Jurkat, Clone E6-1 (cell line): ENCODE results near the gene AVL9.
"Not testable (repeated sequence)": the region's sequence is repeated elsewhere in the genome, so short reads cannot be mapped to it uniquely, and the experiment has no call there.

Experiments
- DNase-seq: peaks from one replicate; pipeline ENCODE4 v3.0.0-alpha.2; 2011; ENCODE audit warnings: low read depth, low spot score
- H3K4me3 ChIP-seq: 2 replicates; pipeline ENCODE4 v1.5.1; 2011; ENCODE audit warnings: mild to moderate bottlenecking, low read length, control low read depth, moderate library complexity

Gene AVL9

DNA sequence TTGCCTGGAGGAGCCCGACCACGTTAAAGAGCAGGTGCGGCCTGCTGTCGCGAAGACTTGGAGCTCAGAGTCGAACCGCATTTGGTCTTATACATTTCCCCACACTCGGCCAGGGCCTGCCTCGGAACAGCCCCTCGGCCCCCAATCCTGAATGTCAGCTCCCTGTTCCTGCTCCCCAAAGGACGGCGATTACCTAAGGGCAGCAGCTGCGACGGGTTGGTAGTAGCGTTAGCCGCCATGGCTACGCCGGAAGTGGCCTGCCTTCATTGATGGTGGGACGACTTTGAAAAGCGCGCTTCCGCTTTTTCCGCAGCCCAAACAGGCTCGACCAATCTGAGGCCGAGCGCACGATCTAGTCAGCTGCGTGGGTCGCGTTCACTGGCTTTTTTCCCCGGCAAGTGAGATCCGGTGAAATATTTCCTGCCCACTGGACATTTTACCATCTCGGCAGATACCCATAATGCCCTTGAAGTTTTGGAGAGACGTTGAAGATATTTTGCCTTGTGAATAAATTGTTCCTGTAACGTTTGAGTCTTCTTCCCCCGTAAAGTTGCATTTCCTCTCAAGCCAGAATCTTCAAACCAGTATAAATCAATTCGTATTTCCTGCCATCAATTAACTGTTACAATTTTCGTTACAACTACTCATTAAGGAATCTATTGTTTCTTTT lies 5.0 kb upstream of the AVL9 start, which contains the start of gene LSM5:
Gene LSM5, minus strand, starts transcription at position 254 of the 670 bp plus-strand sequence. Its CDS starts 15 bp downstream, at position 239.
- peak within 1 kb of the TSS; percentile 84 for H3K4me3 ChIP-seq
- DNase-seq, result peak; percentile 94

- DNase-seq, result no peak
- peak overlapping the region; percentile 84 for H3K4me3 ChIP-seq
Measured at GRCh38 chr7:32494946-32495297, 367 bp upstream of the AVL9 start.

GRCh38 chr7:32496052-32496813 lies 944 bp downstream of the AVL9 start:
- peak; percentile 18 for DNase-seq

DNA sequence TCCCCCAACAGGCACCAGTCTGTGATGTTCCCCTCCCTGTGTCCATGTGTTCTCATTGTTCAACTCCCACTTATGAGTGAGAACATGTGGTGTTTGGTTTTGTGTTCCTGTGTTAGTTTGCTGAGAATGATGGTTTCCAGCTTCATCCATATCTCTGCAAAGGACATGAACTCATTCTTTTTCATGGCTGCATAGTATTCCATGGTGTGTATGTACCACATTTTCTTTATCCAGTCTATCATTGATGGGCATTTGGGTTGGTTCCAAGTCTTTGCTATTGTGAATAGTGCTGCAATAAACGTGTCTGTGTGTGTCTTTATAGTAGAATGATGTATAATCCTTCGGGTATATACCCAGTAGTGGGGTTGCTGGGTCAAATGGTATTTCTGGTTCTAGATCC lies 4.5 kb downstream of the AVL9 start:
- DNase-seq, H3K4me3 ChIP-seq: not testable (repeated sequence)

More at GRCh38 chr7:32496052-32496813, 944 bp downstream of the AVL9 start:
- H3K4me3 ChIP-seq, result peak overlapping the region; percentile 75

DNA sequence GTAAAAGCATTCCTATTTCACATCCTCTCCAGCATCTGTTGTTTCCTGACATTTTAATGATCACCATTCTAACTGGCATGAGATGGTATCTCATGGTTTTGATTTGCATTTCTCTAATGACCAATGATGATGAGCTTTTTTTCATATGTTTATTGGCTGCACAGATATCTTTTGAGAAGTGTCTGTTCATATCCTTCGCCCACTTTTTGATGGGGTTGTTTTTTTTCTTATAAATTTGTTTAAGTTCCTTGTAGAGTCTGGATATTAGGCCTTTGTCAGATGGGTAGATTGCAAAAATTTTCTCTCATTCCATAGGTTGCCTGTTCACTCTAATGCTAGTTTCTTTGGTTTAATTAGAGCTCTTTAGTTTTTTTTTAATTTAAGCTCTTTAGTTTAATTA lies 4.9 kb downstream of the AVL9 start:
- DNase-seq, H3K4me3 ChIP-seq: not testable (repeated sequence)

- H3K4me3 ChIP-seq, result no peak overlapping the region
- DNase-seq, result no peak
Measured at GRCh38 chr7:32500922-32501341, 5.6 kb downstream of the AVL9 start.

DNA sequence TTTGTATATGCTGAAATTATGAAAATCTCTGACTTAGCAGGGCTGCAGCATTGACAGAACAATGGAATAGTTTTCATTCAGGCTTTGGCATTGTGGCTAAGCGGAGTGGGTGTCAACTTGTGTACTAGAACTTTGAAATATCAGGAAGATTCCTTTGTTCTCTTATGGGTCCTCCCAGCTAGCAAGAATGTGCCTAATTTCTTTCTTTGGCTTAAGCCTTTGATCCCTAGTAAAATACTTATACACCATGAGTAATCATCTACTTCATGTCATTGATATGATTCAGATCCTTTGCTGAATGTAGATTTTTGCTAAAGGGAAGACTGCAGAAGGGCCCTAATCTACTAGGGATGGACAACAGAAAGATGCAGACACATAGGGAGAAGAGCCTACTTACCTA lies 6.2 kb downstream of the AVL9 start:
- DNase-seq, result no peak
- H3K4me3 ChIP-seq, result no peak overlapping the region

DNA sequence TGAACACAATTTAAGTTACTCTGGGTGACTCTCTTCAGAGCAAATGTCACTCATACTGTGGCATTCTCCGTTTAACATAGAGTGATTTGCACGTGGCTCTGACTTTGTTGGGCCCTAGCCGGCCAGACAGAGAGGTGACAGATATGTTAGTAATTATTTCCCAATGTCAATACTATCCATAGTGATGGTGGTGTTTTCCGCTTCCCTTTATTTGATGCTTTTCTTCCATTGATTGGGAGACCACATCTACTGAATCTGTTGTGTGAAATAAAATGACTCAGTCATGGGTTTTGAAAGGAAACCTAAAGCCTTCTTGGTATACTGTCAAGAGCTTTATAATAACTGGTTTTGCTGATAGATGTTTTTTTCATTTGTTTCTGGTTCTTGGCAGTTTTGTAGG lies 7.4 kb downstream of the AVL9 start:
- DNase-seq, result no peak
- H3K4me3 ChIP-seq, result no peak overlapping the region

DNA sequence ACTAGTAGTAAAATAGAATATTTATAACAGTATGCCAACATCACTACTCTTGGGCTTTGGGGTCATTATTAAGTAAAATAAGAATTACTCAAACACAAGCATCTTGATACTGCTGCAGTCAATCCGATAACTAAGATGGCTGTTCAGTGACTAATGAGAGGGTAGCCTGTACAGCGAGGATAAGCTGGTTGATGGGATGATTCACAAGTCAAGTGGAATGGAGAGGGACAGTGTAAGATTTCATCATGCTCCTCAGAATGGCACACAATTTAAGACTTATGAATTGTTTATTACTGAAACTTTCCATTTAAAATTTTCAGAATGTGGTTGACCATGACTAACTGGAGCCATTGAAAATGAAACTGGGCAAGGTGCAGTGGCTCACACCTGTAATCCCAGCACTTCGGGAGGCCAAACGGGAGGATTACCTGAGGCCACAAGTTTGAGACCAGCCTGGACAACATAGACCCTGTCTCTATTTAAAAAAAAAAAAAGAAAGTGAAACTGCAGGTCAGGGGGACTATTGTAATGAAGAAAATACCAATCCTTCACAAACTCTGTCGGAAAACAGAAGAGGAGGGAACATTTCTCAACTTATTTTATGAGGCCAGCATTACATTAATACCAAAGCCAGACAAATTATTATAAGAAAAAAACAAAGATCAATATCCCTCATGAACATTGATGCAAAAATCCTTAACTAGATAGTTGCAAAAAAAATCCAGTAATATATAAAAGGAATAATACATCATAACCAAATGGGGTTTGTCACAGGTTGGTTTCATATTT lies 11.2 kb downstream of the AVL9 start:
- no peak overlapping the region for H3K4me3 ChIP-seq
- no peak for DNase-seq

- no peak for DNase-seq
- H3K4me3 ChIP-seq, result no peak overlapping the region
Measured at GRCh38 chr7:32507414-32507813, 12.1 kb downstream of the AVL9 start.

DNA sequence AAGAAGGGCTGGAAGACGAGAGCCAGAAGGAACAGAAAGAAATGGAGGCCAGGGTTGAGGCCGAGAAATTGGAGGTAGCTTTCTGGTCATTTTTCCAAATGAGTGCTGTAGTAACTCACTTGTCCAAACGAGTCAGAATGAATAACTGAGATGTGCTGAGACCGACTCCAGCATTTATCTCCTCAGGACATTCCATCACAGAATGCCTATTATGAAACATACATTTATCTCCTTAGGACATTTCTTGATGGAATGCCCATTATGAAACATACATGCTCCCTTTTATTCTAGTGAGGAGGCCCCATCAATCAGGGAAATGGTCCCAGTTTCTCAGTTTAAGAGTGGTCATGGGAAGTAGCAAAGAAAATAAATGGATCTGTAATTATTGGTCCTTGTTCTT lies 16.5 kb downstream of the AVL9 start:
- no peak overlapping the region for H3K4me3 ChIP-seq
- no peak for DNase-seq

DNA sequence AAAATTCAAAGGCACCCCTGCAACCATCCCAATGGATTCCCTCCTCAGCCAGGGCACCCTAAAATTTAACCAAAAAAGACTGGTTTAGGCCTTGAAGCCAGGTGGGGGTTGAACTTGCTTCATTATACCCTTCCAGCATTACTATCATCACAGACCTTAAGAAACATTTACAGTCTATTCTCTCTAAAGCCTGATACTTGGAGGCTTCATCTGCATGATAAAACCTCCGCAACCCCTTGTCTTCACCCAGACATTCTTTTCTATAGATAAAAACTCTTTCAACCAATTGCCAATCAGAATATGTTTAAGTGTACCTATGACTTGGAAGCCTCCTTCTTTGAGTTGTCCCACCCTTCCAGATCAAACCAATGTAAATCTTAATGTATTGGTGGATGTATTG lies 17.9 kb downstream of the AVL9 start:
- no peak for DNase-seq
- H3K4me3 ChIP-seq, result no peak overlapping the region

DNA sequence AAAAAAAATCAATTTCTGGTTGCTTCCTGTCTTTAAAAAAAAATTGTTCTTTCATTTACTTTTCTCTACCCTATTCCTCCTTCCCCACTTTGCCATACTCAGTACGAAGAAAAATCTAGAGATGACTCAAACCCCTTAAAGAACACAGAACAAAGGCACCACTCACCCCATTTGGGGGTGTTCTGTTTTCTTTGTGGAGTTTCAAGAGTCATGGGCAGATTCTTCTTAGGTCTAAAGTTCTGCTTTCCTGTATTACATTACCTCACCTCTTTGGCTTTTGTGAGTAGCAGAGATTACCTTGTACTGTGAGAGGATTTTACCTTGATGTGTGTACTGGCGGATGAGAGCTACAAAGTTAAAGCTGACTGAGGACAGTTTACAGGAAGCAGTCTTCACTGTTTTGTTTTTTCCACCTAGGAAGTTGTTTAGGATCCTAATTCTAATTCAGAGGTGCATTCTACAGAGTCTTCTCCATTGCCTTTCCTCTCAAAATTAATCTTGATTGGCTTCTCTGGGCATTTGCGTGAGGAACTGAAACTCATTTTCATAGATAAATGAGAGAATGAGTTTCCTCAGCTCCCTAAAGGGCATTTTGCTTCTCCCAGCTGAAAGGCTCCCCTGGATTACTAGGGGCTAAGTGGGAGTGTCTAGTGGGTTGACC lies 20.7 kb downstream of the AVL9 start:
- no peak overlapping the region for H3K4me3 ChIP-seq
- DNase-seq, result no peak

- H3K4me3 ChIP-seq, result no peak overlapping the region
- no peak for DNase-seq
Measured at GRCh38 chr7:32516551-32517100, 21.3 kb downstream of the AVL9 start.

- no peak overlapping the region for H3K4me3 ChIP-seq
- DNase-seq, result peak; percentile 59
Measured at GRCh38 chr7:32518534-32519140, 23.3 kb downstream of the AVL9 start.

DNA sequence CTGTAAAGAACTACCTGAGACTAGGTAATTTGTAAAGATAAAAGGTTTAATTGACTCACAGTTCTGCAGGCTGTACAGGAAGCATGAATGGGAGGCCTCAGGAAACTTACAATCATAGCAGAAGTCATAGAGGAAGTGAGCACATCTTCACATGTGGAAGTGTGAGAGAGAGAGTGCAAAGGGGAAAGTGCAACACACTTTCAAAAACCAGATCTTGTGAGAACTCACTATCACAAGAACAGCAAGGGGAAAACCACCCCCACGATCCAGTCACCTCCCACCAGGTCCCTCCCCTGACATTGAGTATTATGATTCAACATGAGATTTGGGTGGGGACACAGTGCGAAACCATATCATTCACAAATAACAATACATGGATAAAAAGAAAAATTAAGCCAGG lies 24.5 kb downstream of the AVL9 start:
- no peak for DNase-seq

GRCh38 chr7:32522746-32523530 lies 27.6 kb downstream of the AVL9 start:
- DNase-seq, result no peak
- H3K4me3 ChIP-seq, result no peak overlapping the region

More for the DNA sequence above, 24.5 kb downstream of the AVL9 start:
- no peak overlapping the region for H3K4me3 ChIP-seq

- H3K4me3 ChIP-seq, result no peak overlapping the region
- DNase-seq, result no peak
Measured at GRCh38 chr7:32524631-32525030, 29.3 kb downstream of the AVL9 start.
